HL-60/S4 treated with retinoic acid at 250 ng/mL for 4 days and 3 days (cell line): ENCODE measurements around the gene RPTOR.

Source experiments
- in situ Hi-C: fragments of 300-500 bp; cut with MboI; formaldehyde crosslinking; loops from 2 replicates; pipeline ENCODE4 v1.7.0; 2022; ENCODE audit warnings: low sequenced_read_pairs

Gene RPTOR

DNA sequence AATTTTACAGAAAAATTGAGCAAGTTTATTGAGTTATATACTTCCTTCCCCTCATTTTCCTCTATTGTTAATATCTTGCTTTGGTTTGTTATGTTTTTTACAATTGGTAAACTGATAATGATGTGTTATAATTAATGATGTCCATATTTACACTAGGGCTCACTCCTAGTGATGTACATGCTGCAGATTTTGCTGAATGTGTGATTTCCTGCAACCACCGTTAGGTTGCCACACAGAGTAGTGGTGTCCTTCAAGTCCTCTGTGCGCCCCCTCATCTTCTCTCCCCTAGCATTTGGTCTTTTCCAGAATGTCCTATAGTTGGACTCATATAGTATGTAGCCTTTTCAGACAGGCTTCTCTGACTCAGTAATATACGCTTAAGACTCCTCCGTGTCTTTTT is 167.5 kb downstream of the RPTOR start:
- in situ Hi-C loops: no loop called here

DNA sequence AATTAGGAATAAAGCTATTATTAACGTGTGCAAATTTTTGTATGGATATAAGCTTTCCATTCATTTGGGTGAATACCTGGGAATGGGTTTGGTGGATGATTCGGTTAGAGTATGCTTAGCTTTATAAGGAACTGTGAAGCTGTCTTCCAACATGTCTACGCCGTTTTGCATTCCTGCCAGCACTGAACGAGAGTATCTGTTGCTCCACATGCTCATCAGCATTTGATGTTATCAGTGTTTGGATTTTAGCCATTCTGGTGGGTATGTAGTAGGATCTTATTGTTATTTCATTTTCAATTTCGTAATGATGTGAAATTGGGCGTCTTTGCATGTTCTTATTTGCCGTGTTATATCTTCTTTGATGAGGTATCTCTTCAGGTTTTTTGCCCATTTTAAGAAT is 168.0 kb downstream of the RPTOR start:
- in situ Hi-C loops: no loop called here

DNA sequence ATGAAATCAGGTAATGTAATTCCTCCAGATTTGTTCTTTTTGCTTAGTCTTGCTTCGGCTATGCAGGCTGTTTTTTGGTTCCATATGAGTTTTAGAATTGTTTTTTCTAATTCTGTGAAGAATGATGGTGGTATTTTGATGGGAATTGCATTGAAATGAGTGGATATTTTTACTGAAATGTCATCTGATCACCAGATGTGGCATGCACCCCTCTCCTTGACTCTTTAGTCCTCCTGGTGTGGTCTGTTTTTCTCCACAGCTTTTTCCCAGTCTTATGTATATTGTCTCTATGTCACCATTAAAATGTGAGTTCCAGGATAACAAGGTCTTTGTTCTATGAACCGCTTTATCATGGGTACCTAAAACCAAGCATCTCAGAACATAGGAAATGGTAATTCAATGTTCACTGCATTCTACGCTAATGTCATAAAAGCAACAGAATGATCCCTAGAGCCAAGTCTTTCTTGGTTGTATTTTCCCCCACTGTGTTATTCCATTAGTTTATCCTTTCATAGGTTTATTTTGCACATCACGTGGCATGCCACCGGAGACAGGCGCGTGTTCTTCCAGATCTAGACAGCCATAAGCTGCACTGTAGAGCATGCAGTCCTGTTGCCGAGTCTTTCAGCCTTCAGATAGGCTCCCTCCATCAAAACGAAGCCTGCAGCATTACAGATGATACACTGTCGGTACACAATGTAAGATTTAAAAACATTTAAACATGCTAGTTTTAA is 172.5 kb downstream of the RPTOR start:
- in situ Hi-C loops: no loop called here

DNA sequence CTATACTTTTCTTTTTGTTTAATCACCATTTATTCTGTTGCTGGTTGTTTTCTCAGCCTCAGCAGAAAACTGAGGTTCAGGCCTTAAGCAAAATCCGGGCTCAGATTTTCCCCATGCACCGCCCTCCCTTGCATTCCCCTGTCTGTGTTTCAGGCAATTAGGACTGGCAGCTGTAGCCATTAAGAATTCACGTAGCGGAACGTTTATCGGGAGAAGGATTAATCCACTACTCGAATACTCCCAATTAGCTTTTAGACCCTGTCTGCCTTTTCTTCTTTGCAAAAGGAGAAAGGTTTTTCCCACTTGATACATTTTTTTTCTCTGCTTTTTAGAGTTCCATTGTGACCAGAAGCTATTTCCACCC is 173.1 kb downstream of the RPTOR start:
- in situ Hi-C loops: no loop called here

DNA sequence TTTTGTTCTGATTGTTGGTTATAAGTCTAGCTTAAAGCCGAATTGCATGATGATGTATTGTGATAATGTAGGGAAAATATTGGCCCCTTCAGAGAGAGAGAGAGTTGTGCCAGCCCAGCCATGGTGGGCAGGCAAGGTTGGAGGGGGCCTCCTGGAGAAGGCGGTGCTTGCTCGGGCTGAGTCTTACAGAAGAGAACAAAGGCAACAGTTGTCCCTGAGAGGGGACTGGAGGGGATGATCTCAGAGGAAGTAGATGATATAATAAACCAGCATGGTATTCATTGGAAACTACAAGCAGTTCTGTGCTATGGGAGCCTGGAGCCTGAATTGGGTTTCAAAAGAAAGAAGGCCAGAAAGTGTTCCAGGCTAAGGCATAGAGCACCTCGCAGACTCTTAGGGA is 173.8 kb downstream of the RPTOR start:
- in situ Hi-C loops: no loop called here

DNA sequence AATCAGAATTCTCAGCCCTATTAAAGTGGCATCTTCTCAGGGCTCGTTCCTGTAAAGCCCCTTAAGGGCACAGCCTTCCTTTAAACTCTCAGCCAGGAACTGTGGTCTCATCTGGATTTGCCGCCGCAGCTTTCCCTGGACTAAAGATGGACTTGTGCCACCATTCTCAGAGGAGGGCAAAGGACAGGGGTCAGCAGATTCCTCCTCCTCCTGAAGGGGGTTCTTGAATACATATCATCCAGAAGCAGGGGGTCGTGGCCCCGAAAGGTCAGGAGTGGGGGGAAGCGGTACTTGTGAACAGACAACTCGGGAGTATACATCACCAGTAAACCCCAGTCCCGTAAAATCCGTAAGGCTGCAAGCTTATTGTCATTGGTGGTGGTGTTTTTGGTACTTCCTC is 174.8 kb downstream of the RPTOR start:
- in situ Hi-C loops: no loop called here

DNA sequence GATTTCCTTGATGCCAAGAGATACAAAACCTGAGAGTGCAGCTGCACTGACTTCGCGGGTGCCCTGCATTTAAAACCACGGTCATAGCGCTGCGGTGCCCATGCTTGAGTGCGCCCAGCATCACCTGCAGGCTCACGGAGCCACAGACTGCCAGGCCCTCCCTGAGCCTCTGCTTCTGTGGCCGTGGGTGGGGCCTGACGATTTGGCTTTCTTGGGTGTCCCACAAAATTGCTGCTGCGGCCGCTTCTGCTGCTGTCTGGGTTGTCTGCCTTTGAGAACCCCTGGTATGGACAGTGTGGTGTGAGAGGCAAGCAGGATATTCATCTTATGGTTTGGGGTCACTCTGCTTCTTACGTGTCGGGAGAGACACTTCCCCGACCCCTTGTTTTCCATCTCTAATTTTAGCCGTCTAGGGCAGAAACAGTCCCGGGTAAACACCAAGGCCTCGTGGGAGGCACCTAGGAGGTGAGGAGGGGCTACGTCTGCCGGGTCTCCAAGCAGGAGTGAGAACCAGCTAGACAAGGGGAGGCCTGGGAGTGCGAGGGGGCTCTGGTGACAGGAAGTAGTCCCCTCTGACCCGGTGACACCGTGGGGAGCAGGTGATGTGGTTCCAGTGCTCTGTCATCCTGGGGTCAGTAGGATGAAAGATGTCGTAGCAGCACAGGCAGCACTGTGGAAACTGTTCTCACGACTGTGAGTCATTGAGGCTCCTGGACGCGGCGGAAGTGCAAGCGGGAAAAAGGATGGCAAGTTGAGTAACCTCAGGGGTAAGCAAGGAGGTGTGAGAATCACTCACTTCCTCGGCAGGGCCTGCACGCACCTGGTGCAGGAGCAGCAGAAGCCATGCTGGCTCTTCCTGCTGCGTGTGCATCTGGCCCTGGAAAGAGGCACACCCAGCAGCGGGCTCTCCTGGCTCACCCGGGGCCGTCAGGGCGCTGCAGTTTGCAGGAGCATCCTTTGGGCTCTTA is 176.3 kb downstream of the RPTOR start:
- in situ Hi-C loops: no loop called here

DNA sequence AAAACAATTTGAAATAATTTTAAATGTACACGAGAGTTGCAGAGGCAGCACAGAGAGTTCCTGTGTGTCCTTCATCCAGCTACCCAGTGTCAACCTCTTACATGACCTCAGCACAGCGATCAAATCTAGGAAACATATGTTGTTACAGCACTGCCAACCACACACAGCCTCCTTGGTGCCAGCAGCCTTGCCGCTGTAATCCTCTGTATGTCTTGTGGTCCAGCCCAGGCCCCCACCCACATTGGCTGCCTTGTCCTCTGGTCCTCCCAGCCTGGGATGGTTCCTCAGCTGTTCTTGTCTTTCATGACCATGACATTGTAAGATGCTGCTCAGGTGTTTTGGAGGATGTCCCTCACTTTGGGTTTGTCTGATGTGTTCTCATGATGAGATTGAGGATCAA is 178.0 kb downstream of the RPTOR start:
- in situ Hi-C loops: no loop called here

DNA sequence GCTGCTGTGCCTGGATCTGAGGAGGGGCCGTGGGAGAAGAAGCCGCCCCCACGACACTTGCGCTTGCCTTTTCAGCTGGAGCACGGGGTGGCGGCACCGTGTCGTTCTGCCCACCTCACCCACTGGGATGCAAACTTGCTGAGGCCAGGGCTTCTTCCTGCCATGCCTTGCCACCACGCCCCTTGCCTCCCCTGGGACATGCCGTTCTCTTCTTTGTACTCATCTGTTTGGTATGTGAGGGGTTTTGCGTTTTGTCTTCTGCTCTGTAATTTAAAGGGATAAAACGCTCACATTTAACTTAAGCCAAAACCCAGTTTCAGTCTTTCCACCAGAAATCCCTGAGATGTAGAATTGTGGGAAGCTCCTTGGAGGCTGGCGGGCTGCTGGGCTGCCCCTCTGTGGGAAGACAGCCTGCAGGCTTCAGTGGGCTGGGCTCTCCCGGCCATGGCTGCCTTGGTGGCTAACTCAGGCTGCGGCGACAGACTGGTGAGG is 180.2 kb downstream of the RPTOR start:
- in situ Hi-C loops: no loop called here

DNA sequence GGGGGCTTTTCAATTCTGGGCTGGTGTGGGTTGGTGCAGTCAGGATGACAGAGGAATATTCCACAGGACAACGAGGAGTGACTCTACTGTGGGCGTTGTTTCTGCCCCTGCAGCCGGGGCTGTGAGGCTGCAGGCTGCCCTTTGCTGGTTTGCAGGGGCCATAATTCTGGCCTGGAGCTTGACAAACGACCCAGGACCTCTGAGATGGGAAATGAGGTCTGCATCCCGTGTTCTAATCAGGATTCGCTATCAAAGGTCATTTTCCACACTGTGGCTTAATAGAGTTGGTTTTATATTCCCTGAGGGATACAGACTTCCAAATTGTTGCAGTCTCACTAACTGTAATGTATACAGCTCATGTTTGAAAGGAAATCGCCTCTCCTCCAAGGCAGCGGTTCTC is 180.9 kb downstream of the RPTOR start:
- in situ Hi-C loops: no loop called here

DNA sequence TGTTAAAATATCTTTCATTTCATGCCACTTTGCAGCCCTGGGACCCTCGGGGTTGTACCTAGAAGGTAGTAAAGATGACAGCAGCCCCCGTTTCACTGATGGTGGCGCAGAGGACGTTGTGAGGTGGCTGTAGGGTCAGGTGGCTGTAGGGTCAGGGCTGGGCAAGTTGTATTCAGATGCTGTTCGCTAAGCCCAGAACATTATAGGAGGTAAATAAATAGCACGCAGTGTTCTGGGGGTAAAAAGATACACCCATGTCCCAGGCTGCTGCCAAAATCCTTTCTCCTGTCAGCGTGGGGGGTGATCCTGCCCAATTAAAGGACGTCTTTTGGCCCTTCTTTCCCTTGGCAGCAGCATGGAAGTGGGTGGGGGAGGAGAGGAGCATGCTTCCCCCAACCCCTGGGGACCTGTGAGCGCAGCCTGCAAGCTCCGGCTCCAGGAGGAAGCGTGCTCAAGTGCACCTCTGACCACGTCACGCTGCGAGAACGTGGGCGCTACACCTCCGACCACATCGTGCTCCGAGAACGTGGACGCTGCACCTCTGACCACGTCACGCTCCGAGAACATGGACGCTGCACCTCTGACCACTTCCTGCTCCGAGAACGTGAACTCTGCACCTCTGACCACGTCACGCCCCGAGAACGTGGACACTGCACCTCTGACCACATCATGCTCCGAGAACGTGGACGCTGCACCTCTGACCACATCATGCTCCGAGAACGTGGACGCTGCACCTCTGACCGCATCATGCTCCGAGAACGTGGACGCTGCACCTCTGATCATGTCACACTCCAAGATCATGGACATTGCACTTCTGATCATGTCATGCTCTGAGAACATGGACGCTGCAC is 182.1 kb downstream of the RPTOR start:
- in situ Hi-C loops: no loop called here

DNA sequence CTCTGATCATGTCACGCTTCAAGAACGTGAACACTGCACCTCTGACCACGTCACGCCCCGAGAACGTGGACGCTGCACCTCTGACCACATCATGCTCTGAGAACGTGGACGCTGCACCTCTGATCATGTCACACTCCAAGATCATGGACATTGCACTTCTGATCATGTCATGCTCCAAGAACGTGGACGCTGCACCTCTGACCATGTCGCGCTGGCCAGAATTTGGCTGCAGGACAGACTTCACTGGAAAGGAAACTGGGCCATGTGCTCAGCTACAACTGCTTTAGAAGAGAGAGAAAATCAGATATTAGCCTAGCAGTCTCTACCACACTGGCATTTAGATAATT is 182.7 kb downstream of the RPTOR start:
- in situ Hi-C loops: no loop called here

DNA sequence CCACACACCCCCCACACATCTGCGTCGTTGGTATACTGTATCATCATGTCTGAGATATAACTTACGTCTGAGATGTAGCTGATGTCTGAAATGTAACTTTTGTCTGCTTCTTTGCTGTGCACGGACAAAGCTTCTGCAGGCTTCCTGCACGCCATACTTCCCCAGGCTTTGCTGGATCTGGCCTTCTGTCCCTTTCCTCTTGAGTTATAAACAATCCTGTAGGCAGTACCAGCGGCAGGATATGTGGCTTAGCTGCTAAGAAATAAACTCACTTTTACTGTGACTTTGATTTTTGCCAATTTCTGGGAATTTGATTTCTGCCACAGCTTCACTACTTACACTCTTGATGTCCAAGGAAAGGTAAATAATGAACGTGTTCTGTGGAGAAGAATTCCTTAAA is 184.4 kb downstream of the RPTOR start:
- in situ Hi-C loops: no loop called here

DNA sequence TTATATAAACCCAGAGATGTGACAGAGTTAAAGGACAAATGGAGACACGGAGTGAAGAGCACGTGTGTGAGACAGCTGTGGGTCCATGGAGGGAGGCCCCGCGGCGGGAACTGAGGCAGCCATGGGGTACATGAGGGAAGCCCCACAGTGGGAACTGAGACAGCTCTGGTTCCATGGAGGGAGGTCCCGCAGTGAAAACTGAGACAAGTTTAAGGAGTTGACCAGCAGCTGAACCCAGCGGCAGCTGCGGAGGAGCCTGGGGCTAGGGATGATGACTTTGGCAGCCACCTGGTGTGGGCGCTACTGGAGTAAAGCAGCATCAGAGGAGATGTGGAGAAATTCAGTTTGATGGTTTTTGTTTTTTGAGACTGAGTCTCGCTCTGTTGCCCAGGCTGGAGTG is 185.1 kb downstream of the RPTOR start:
- in situ Hi-C loops: no loop called here

DNA sequence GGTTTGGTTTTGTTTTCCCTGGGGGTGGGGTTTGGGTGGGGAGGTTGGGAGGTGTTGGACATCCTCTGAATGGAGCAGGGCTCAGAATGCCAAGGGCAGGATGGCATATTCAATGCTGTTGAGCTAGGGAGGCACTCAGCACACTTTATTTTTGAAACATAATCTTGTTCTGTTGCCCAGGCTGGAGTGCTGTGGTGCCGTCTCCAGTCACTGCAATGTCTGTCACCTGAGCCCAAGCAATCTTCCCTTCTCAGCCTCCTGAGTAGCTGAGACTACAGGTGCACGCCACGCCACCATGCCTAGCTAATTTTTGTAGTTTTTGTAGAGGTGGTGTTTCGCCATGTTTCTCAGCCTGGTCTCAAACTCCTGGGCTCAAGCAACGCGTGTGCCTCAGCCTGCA is 186.1 kb downstream of the RPTOR start:
- in situ Hi-C loops: no loop called here

DNA sequence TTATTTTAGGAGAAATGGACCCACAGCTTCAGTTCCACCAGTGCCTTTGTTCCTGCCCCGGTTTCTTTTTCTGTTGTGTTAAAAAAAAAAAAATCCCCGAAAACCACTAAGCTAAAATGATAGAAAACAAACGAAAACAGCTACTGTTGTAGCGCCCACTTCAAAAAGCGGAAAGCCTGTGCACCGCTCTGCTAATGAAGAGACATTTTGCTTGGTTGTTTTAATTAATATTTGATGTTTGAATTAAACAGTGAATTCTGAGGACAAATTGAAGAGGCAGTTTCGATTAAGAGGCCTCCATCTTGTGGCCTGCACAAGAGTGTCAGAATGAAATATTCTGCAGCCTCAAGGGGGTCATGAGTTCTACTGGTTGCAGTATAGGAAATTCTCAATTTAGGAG is 186.7 kb downstream of the RPTOR start:
- in situ Hi-C loops: no loop called here

DNA sequence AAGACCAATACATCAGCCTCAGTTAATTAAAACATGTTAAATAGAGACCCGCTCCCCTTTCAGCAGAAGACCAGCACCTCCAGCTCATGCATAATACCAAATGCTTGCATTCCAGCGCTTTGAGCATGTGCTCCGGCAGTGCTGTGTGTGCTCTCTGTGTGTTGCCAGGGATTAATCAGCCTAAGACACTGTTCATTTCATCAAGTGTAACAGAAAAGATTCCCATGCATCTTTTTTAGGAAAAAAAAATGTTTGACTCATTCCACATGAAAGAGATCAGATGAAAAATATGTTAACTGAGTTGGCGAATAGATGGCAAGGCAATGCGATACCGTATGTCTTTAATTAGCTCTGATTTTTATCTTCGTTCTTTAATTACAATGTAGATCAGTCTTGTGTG is 187.6 kb downstream of the RPTOR start:
- in situ Hi-C loops: no loop called here

DNA sequence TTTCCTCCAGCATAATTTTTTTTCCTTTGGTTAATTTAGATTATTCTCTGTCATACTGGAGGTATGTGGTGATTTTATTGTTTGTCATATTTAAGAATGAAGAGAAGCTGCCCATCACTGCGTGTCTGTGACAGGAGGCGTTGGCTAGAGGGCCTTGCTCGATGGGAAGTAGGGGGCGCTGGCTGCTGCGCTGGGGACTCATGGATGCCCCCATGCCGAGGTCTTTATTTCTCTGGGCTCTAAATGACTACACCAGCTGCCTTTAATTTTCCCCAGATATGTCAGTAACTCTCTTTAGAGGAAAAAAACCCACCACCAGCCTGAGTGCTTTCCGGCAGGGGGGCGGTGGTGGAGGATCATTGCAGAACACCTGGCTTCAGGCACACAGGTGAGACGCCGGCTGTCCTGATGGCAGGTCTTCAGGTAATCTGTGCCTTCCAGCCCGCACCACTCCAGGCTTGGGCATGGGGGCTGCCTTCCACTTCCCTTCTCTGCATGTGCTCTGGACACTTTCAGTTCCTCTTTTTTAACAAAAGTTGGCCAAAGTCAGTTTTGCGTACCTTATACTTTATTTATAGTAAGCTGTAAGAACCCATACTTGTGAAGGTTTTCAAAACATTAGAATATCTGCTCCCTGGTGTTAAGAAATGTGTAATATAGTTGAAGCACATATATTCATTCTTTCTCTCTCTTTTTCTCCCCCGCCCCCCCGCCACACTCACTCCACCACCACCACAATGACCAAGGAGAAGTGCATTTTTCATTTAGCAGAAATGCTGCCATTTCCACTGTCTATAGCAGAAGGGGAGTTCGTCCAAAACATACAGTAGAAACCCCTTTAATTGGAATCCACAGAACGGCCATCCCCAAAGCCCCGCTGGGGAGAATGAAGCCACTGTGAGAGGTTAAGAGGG is 192.7 kb downstream of the RPTOR start:
- in situ Hi-C loops: no loop called here

DNA sequence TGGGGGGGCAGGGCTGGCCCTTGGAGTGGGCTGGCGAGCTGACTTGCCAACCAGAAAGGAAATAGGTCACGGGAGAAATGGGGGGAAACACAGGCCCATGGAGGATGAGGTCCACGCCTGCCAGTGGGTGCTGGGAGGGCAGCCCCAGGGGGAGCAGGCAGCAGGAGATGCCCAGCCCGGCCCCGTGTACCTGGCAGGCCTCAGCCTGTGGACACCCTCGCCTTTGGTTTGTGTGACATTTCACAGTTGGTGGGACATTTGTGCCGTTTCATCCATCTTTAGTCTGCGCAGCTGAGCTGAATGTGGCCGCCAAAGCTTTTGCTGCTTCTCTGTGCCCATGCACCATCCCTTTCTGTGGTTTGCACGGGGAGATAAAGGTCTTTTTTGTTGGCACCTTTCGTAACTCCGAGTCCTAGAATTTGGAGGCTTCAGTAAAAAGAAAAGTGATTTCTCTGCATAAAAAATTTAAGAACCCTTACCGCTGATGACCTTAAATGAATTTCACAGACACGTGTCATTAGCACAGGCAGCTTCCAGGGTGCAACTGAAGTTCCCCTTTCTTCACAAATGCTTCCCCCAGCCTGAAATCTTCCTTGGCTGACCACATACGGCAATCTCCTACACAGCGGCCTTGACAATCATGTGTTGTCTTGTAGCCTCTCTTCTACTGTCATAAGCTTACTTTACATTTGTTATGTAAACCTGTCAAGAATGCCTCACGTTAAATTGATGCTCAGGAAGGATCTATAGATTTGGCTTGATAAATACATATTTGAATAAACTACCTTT is 193.6 kb downstream of the RPTOR start:
- in situ Hi-C loops: no loop called here
